ENCODE results near the gene WDR33. TPM values are rescaled to one million over a fixed set of nuclear protein-coding genes. Genes with fewer than 3 reads are reported as not detected.

WDR33 gene
- total and polyA plus RNA-seq, 2 of the 13 experiments (the other 11 are each of a cell fraction or from before 2014, with no cell fraction given) = 54.9 to 78.2 TPM

DNA sequence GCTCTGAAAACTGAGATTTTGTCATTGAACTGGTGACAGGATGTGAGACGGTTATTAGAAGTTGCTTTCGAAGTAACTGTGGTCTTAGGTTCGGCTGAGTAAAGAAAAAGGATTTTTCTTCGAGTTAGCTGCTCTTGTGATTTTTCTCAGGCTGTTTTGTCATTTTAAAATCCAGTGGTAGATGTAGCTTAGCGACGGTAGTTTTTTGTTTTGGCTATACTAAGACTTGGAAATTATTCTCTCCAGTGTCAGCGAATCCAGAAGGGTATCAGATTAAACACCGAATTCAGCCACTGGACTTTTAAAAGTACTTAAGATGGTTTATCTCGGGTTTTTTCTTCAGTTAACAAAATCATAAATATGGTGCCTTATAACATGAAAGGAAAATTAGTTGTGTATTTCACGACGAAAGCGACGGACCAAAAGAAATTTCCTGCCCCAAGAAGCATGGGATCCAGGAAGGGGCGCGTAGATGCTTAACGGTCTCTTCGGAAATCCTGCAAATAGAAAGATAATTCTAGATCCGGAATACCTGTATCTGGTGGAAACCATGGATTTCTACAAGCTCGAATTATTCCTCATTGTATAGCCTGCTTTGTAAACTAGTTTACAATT lies 108.5 kb downstream of the WDR33 start (continued):
- TF ChIP-seq BORCS8-MEF2B (CRISPR knock-in tag; IDR thresholded peaks at IDR 0.05) (no peak), ZNF383 (CRISPR knock-in tag; IDR thresholded peaks at IDR 0.05; ENCODE audit: borderline replicate concordance) (0 out of 2 replicates have a peak, but pooled peaks have one; percentile 37), THYN1 (CRISPR knock-in tag; IDR thresholded peaks at IDR 0.05; ENCODE audit: borderline replicate concordance, low read depth) (no peak), XRCC5 (optimal IDR thresholded peaks at IDR 0.05; ENCODE audit: low read length) (peak; percentile 2), ZNF678 (CRISPR knock-in tag; IDR thresholded peaks at IDR 0.05) (no peak), ARNT (IDR thresholded peaks at IDR 0.05) (no peak), ZNF570 (CRISPR knock-in tag; IDR thresholded peaks at IDR 0.05; ENCODE audit: borderline replicate concordance) (no peak), ATF1 (CRISPR knock-in tag; IDR thresholded peaks at IDR 0.05) (no peak), THAP11 (CRISPR knock-in tag; IDR thresholded peaks at IDR 0.05) (no peak), SATB2 (CRISPR knock-in tag; IDR thresholded peaks at IDR 0.05) (no peak), MEIS1 (CRISPR knock-in tag; IDR thresholded peaks at IDR 0.05; ENCODE audit: borderline replicate concordance) (no peak), MXD4 (CRISPR knock-in tag; IDR thresholded peaks at IDR 0.05) (no peak), GFI1 (CRISPR knock-in tag; IDR thresholded peaks at IDR 0.05; ENCODE audit: borderline replicate concordance) (no peak; the same call in 1 of the 2 replicates), ZNF761 (CRISPR knock-in tag; conservative IDR thresholded peaks at IDR 0.05) (no peak), FLYWCH1 (CRISPR knock-in tag; IDR thresholded peaks at IDR 0.05) (peak; percentile 52; the same call in 1 of the 2 replicates), SOX6 (IDR thresholded peaks at IDR 0.05) (no peak), SOX6 (CRISPR knock-in tag; IDR thresholded peaks at IDR 0.05) (no peak), ZSCAN30 (CRISPR knock-in tag; IDR thresholded peaks at IDR 0.05) (no peak), NFE2L2 (IDR thresholded peaks at IDR 0.05; ENCODE audit: low read length) (no peak), ZNF20 (CRISPR knock-in tag; IDR thresholded peaks at IDR 0.05) (no peak), ZNF883 (CRISPR knock-in tag; IDR thresholded peaks at IDR 0.05; ENCODE audit: not compliant biosample characterization) (no peak), EZH2 (conservative IDR thresholded peaks at IDR 0.05; ENCODE audit: low read depth, low read length) (no peak), ZNF121 (CRISPR knock-in tag; IDR thresholded peaks at IDR 0.05) (no peak), ZNF431 (CRISPR knock-in tag; IDR thresholded peaks at IDR 0.05; ENCODE audit: borderline replicate concordance, low read depth) (no peak)
- TF ChIP-seq, protein P1, sequence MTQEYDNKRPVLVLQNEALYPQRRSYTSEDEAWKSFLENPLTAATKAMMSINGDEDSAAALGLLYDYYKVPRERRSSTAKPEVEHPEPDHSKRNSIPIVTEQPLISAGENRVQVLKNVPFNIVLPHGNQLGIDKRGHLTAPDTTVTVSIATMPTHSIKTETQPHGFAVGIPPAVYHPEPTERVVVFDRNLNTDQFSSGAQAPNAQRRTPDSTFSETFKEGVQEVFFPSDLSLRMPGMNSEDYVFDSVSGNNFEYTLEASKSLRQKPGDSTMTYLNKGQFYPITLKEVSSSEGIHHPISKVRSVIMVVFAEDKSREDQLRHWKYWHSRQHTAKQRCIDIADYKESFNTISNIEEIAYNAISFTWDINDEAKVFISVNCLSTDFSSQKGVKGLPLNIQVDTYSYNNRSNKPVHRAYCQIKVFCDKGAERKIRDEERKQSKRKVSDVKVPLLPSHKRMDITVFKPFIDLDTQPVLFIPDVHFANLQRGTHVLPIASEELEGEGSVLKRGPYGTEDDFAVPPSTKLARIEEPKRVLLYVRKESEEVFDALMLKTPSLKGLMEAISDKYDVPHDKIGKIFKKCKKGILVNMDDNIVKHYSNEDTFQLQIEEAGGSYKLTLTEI (CRISPR knock-in tag; conservative IDR thresholded peaks at IDR 0.05) = no peak
- TF ChIP-seq, protein P2, sequence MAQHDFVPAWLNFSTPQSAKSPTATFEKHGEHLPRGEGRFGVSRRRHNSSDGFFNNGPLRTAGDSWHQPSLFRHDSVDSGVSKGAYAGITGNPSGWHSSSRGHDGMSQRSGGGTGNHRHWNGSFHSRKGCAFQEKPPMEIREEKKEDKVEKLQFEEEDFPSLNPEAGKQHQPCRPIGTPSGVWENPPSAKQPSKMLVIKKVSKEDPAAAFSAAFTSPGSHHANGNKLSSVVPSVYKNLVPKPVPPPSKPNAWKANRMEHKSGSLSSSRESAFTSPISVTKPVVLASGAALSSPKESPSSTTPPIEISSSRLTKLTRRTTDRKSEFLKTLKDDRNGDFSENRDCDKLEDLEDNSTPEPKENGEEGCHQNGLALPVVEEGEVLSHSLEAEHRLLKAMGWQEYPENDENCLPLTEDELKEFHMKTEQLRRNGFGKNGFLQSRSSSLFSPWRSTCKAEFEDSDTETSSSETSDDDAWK (CRISPR knock-in tag; IDR thresholded peaks at IDR 0.05) = no peak
- TF ChIP-seq, protein P3, sequence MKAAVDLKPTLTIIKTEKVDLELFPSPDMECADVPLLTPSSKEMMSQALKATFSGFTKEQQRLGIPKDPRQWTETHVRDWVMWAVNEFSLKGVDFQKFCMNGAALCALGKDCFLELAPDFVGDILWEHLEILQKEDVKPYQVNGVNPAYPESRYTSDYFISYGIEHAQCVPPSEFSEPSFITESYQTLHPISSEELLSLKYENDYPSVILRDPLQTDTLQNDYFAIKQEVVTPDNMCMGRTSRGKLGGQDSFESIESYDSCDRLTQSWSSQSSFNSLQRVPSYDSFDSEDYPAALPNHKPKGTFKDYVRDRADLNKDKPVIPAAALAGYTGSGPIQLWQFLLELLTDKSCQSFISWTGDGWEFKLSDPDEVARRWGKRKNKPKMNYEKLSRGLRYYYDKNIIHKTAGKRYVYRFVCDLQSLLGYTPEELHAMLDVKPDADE (CRISPR knock-in tag; IDR thresholded peaks at IDR 0.05) = no peak
